Measurements from ENCODE around the gene GIMAP8. TPM values are rescaled to one million over a fixed set of nuclear protein-coding genes. Genes with fewer than 3 reads are reported as not detected.

Gene GIMAP8
- total RNA-seq, 1 donor from 2014 or later, result under 0.01 TPM

GRCh38 chr7:150446288-150446938 lies 4.0 kb upstream of the GIMAP8 start:
- Histone ChIP-seq H3K27me3 (ENCODE audit: control insufficient read depth, insufficient read depth, low read length) (no peaks in the 10 kb centered on the region), H3K4me3 (ENCODE audit: low read depth, low read length) (no peak overlapping the region), H3K36me3 (ENCODE audit: control insufficient read depth, insufficient read depth, low read length) (no peaks in the 10 kb centered on the region)
- FAIRE-seq, result no peak
- no peak for DNase-seq (ENCODE audit: low read depth)
- no peak for TF ChIP-seq CTCF (IDR thresholded peaks at IDR 0.05; ENCODE audit: insufficient read depth, low read length, severe bottlenecking)

DNA sequence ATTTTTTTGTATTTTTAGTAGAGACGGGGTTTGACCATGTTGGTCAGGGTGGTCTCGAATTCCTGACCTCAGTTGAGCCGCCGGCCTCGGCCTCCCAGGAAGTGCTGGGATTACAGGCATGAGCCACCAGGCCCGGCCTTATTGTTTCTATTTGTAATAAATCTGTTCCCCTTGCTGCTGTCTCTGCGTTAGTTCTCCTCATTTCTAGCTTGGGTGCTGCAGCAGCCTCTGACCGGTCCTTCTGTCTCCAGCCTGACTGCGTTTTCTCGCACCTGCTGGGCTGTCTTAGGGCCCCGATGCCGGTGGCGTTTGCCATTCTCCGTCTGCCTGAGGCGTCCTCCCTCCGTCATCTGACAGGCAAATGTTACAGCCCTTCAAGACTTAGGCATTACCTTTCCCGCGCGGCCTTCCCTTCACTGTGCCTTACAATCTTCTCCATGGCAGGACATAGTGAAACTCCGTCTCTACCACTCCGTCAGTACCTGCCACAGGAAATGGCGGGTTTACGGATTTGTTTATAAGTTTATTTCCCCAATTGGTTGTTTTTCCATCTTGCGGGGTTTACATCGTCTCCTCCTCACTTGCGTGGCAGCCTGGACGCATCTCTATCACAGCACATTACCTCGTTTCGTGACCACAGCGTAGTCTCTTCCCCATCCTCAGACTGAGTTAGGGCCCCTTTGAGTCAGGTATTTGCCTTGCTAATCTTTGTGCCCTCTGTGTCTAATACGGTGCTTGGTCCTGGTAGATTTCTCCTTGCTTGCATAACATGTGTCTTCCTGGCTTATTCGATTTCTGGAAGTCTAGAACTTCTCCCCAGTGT lies 2.3 kb upstream of the GIMAP8 start:
- H3K4me3 ChIP-seq (ENCODE audit: low read depth, low read length), result no peak overlapping the region
- H3K27me3 ChIP-seq (ENCODE audit: control insufficient read depth, insufficient read depth, low read length), result no peaks in the 10 kb centered on the region
- TF ChIP-seq CTCF (IDR thresholded peaks at IDR 0.05; ENCODE audit: insufficient read depth, low read length, severe bottlenecking), result no peak
- DNase-seq (ENCODE audit: low read depth) (no peak), FAIRE-seq (no peak)
- H3K36me3 ChIP-seq (ENCODE audit: control insufficient read depth, insufficient read depth, low read length), result no peaks in the 10 kb centered on the region

DNA sequence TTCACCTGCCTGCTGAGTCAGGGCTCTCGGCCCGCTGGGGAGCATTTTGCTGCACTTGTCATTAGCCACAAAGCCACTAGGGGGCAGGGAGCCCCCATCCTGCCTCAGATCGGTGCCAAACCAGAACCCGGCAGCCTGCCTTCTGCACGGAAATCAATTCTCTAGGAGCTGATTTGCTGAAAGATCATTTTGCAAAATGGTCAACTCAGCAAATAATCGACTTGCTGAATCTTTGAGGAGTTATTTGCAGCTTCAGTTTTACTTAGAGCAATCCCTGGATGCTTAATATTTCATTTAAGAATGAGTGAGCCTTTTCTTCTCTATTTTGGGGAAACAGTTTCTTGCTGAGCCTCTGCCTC lies 1.7 kb upstream of the GIMAP8 start:
- Histone ChIP-seq H3K36me3 (ENCODE audit: control insufficient read depth, insufficient read depth, low read length) (no peaks in the 10 kb centered on the region), H3K27me3 (ENCODE audit: control insufficient read depth, insufficient read depth, low read length) (no peaks in the 10 kb centered on the region), H3K4me3 (ENCODE audit: low read depth, low read length) (no peak overlapping the region)
- FAIRE-seq (no peak), DNase-seq (ENCODE audit: low read depth) (peak; percentile 61)
- TF ChIP-seq CTCF (IDR thresholded peaks at IDR 0.05; ENCODE audit: insufficient read depth, low read length, severe bottlenecking), result peak; percentile 95

DNA sequence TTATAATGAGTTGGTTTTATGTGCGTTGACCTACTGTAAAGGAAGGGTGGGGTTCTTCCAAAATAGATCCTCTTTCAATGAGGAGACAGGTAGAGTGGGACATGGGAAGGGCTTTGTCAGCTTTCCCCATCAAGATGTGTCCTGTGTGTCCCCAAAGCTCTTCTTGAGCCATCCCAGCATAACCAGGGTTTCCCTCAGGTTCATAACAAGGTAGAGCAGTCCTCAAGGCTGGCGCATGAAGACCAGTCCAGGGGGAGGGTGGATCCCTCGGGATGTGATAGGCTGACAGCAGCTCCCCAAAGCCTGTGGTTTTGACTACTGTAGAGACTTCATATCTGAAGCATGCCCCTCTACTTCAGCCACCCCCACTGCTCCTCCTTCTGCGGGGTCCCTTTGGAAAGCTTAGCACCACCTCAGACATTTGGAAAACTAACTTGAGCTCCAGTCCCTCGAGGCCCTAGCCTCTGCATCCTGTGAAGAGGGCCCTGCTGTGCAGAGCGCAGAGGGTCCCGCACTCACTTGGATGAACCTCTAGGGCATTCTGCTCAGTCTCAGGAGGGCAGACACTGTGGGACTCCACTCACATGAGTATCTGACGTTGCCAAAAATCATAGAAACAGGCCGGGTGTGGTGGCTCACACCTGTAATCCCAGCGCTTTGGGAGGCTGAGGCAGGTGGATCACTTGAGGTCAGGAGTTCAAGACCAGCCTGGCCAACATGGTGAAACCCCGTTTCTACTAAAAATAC lies 1.1 kb upstream of the GIMAP8 start:
- H3K4me3 ChIP-seq (ENCODE audit: low read depth, low read length), result no peak overlapping the region
- DNase-seq (ENCODE audit: low read depth) (no peak), FAIRE-seq (no peak)
- no peaks in the 10 kb centered on the region for H3K27me3 ChIP-seq (ENCODE audit: control insufficient read depth, insufficient read depth, low read length)
- H3K36me3 ChIP-seq (ENCODE audit: control insufficient read depth, insufficient read depth, low read length), result no peaks in the 10 kb centered on the region
- TF ChIP-seq CTCF (IDR thresholded peaks at IDR 0.05; ENCODE audit: insufficient read depth, low read length, severe bottlenecking), result no peak

GRCh38 chr7:150451097-150451793 lies 815 bp downstream of the GIMAP8 start:
- DNase-seq (ENCODE audit: low read depth) (no peak), FAIRE-seq (no peak)
- H3K4me3 ChIP-seq (ENCODE audit: low read depth, low read length), result no peak overlapping the region
- no peak for TF ChIP-seq CTCF (IDR thresholded peaks at IDR 0.05; ENCODE audit: insufficient read depth, low read length, severe bottlenecking)
- H3K27me3 ChIP-seq (ENCODE audit: control insufficient read depth, insufficient read depth, low read length), result no peaks in the 10 kb centered on the region
- no peaks in the 10 kb centered on the region for H3K36me3 ChIP-seq (ENCODE audit: control insufficient read depth, insufficient read depth, low read length)
